Measurements from ENCODE around the gene PATL2. TPM values are rescaled to one million over a fixed set of nuclear protein-coding genes. Genes with fewer than 3 reads are reported as not detected.
"Not testable (repeated sequence)": the region's sequence is repeated elsewhere in the genome, so short reads cannot be mapped to it uniquely, and the experiment has no call there.

Gene PATL2
- total RNA-seq, 1 donor from 2014 or later = 1.1 TPM

DNA sequence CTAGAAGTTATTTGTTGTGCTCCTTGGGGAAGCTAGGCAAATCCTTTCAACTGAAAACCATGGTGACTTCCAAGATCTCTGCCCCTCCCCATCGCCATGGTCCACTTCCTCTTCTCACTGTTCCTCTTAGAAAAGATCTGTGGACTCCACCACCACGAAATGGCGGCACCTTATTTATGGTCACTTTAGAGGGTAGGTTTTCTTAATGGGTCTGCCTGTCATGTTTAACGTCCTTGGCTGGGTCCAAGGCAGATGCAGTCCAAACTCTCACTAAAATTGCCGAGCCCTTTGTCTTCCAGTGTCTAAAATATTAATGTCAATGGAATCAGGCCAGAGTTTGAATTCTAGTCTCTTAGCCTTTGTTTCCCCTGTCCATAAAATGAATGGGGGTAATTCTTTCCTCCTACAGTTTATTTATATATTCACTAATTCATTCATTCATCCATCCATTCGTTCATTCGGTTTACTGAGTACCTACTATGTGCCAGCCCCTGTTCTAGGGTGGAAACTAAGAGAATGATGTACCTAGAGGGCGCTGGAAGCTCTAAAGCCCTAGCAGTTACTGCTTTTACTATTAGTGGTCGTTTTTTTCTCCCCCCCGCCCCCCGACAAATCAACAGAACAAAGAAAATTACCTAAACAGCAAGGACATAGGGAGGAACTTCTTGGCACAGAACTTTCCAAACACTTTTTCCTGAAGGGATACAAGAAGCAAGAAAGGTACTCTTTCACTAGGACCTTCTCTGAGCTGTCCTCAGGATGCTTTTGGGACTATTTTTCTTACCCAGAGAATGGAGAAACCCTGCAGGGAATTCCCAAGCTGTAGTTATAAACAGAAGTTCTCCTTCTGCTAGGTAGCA is 657 bp downstream of the PATL2 start:
- Mint-ChIP-seq H3K27me3 (ENCODE audit: low read depth) (no peaks in the 10 kb centered on the region), H3K4me1 (peaks cover 15% of the 10 kb centered on the region), H3K4me3 (peak overlapping the region; percentile 94), H3K9me3 (peaks cover 2% of the 10 kb centered on the region), H3K36me3 (peaks cover 4% of the 10 kb centered on the region), H3K27ac (peak overlapping the region; percentile 100)
- TF ChIP-seq, protein P1, sequence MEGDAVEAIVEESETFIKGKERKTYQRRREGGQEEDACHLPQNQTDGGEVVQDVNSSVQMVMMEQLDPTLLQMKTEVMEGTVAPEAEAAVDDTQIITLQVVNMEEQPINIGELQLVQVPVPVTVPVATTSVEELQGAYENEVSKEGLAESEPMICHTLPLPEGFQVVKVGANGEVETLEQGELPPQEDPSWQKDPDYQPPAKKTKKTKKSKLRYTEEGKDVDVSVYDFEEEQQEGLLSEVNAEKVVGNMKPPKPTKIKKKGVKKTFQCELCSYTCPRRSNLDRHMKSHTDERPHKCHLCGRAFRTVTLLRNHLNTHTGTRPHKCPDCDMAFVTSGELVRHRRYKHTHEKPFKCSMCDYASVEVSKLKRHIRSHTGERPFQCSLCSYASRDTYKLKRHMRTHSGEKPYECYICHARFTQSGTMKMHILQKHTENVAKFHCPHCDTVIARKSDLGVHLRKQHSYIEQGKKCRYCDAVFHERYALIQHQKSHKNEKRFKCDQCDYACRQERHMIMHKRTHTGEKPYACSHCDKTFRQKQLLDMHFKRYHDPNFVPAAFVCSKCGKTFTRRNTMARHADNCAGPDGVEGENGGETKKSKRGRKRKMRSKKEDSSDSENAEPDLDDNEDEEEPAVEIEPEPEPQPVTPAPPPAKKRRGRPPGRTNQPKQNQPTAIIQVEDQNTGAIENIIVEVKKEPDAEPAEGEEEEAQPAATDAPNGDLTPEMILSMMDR (IDR thresholded peaks at IDR 0.05; ENCODE audit: unreplicated experiment) = no peak
- DNase-seq (ENCODE audit: low spot score in 2 of 2, unreplicated experiment in 2 of 2) = no peak

DNA sequence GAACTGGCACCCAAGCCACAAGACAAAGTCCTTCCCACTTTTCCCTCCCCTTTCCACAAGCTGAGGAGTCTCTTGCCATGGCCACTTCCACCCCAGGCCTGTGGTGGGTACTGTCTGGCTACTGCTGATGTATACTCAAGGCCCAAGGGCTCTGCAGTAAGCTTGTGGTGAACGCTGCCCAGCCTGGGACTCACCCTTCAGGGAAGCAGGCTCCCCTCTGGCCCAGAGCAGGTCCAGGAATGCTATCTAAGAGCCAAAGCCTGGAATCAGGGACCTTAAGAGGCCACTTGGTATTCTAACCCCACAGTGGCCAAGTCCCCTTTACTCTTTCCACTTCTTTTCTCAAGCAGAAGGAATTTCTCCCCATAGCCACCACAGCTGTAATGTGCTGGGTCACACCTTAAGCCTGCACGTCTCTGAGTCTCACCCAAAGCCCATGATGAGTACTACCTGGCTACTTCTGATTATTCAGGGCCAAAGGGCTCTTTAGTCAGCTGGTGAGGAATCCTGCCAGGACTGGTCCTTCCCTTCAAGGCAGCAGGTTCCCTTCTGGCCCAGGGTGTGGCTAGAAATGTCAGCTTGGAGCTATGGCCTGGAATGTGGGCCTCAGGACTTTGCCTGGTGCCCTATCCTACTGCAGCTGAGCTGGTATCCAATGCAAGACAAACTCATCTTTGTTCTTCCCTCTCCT is 4.0 kb downstream of the PATL2 start:
- Mint-ChIP-seq H3K27ac (no peak overlapping the region), H3K36me3 (peaks cover 4% of the 10 kb centered on the region), H3K9me3 (peaks cover 26% of the 10 kb centered on the region), H3K4me1 (peaks cover 3% of the 10 kb centered on the region), H3K4me3 (no peak overlapping the region), H3K27me3 (ENCODE audit: low read depth) (no peaks in the 10 kb centered on the region)
- no peak for DNase-seq (ENCODE audit: low spot score in 2 of 2, unreplicated experiment in 2 of 2)
- TF ChIP-seq, protein P1 (IDR thresholded peaks at IDR 0.05; ENCODE audit: unreplicated experiment) = no peak

DNA sequence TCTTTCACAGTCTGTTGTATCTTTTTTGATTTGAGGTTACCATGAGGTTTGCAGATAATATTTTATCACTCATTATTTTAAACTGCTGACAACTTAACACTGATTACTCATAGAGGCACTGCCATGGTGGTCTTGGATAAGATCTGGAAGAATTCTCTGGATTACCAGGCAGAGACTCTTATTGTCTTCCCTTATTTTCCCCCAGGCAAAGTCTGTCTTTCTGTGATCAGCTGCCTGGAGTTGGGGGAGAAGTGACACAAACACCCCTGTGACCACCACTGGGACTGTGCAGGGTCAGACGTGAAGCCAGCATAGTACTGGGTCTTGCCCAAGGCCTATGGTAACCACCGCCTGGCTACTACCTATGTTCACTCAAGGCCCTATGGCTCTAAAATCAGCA is 4.7 kb downstream of the PATL2 start:
- Mint-ChIP-seq H3K36me3 (peaks cover 4% of the 10 kb centered on the region), H3K4me3 (no peak overlapping the region), H3K4me1 (peaks cover 2% of the 10 kb centered on the region), H3K27me3 (ENCODE audit: low read depth) (no peaks in the 10 kb centered on the region), H3K9me3 (peaks cover 32% of the 10 kb centered on the region), H3K27ac (no peak overlapping the region)
- no peak for DNase-seq (ENCODE audit: low spot score in 2 of 2, unreplicated experiment in 2 of 2)
- TF ChIP-seq, protein P1 (IDR thresholded peaks at IDR 0.05; ENCODE audit: unreplicated experiment) = no peak

DNA sequence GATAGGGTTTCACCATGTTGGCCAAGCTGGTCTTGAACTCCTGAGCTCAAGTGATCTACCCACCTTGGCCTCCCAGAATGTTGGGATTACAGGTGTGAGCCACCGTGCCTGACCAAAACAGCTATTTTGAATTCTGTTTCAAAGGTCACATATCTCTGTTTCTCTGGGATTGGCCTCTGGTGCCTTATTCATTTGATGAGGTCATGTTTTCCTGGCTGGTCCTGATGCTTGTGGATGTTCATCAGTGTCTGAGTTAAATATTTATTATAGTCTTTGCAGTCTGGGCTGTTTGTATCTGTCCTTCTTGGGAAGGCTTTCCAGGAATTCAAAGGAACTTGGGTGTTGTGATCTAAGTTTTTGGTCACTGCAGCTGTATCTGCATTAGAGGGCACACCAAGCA is 5.1 kb downstream of the PATL2 start:
- H3K36me3 Mint-ChIP-seq = peaks cover 4% of the 10 kb centered on the region
- H3K4me3 Mint-ChIP-seq = no peak overlapping the region
- no peak overlapping the region for H3K27ac Mint-ChIP-seq
- no peaks in the 10 kb centered on the region for H3K27me3 Mint-ChIP-seq (ENCODE audit: low read depth)
- no peak for DNase-seq (ENCODE audit: low spot score in 2 of 2, unreplicated experiment in 2 of 2)
- peaks cover under 1% of the 10 kb centered on the region for H3K4me1 Mint-ChIP-seq
- H3K9me3 Mint-ChIP-seq = peaks cover 33% of the 10 kb centered on the region
- TF ChIP-seq, protein P1 (IDR thresholded peaks at IDR 0.05; ENCODE audit: unreplicated experiment) = no peak

DNA sequence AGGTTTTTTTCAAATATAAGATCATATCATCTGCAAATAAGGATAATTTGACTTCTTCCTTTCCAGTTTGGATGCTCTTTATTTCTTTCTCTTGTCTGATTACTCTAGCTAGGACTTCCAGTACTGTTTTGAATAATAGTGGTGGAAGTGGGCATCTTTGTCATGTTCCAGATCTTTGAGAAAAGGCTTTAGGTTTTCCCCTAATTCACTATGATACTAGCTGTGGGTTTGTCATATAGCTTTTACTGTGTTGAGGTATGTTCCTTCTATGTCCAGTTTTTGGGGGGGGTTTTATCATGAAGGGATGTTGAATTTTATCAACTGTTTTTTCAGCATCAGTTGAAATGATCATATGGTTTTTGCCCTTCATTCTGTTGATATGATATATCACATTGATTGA is 10.4 kb downstream of the PATL2 start:
- not testable (repeated sequence) for H3K4me3 Mint-ChIP-seq; H3K36me3 Mint-ChIP-seq; H3K27ac Mint-ChIP-seq; DNase-seq (ENCODE audit: low spot score in 2 of 2, unreplicated experiment in 2 of 2); H3K4me1 Mint-ChIP-seq
- H3K27me3 Mint-ChIP-seq (ENCODE audit: low read depth) = peaks cover 20% of the 10 kb centered on the region
- H3K9me3 Mint-ChIP-seq = peaks cover 54% of the 10 kb centered on the region

DNA sequence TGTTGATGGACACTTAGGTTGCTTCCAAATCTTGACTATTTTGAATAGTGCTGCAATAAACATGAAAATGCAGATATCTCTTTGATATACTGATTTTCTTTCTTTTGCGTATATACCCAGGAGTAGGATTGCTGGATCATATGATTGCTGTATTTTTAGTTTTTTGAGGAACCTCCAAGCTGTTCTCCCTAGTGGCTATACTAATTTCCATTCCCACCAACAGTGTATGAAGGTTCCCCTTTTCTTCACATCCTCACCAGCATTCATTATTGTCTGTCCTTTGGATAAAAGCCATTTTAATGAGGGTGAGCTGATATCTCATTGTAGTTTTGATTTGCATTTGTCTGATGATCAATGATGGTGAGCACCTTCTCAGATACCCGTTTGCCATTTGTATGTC is 12.5 kb downstream of the PATL2 start:
- Mint-ChIP-seq H3K27me3 (ENCODE audit: low read depth) (peaks cover 20% of the 10 kb centered on the region), H3K27ac (no peak overlapping the region), H3K9me3 (peaks cover 41% of the 10 kb centered on the region), H3K36me3 (peaks cover under 1% of the 10 kb centered on the region), H3K4me1 (no peaks in the 10 kb centered on the region), H3K4me3 (no peak overlapping the region)
- DNase-seq (ENCODE audit: low spot score in 2 of 2, unreplicated experiment in 2 of 2) = no peak
- TF ChIP-seq, protein P1 (IDR thresholded peaks at IDR 0.05; ENCODE audit: unreplicated experiment) = no peak
